CD14-positive monocyte (primary cell): ENCODE results near the gene OSBPL8. TPM values are rescaled to one million over a fixed set of nuclear protein-coding genes. Genes with fewer than 3 reads are reported as not detected.

Experiments
- DNase-seq, 3 donors: peaks; one replicate each; pipeline ENCODE4 v3.0.0-alpha.2; 2011 to 2022
- H2AFZ ChIP-seq: 2 replicates; pipeline ENCODE4 v1.6.0; 2012; ENCODE audit warnings: mild to moderate bottlenecking, low read depth, low read length, inconsistent platforms; ENCODE audit not compliant: insufficient read depth, poor library complexity, severe bottlenecking
- H3K27ac ChIP-seq, 2 donors: 1 replicate in 1 of 2; 2 replicates in 1 of 2; pipeline ENCODE4 v1.5.1; 2012 to 2013; ENCODE audit warnings: low read length in 2 of 2, control low read depth in 1 of 2, inconsistent platforms in 1 of 2, low read depth in 1 of 2, mild to moderate bottlenecking in 1 of 2
- H3K27me3 ChIP-seq, 2 donors: one replicate each; pipeline versions ENCODE4 v1.6.0 to v1.6.1; 2011 to 2013; ENCODE audit warnings: low read length in 2 of 2; ENCODE audit not compliant: control insufficient read depth in 2 of 2, insufficient read depth in 2 of 2
- H3K36me3 ChIP-seq, 2 donors: replicated peaks in 1 of 2; 1 replicate in 1 of 2; 2 replicates in 1 of 2; pipeline versions ENCODE4 v1.5.1 to v1.6.1; 2012 to 2013; ENCODE audit warnings: low read length in 2 of 2, control low read depth in 1 of 2, inconsistent platforms in 1 of 2, mild to moderate bottlenecking in 1 of 2; ENCODE audit not compliant: insufficient read depth in 2 of 2, control insufficient read depth in 1 of 2
- H3K4me1 ChIP-seq, 2 donors: 1 replicate in 1 of 2; 2 replicates in 1 of 2; pipeline versions ENCODE4 v1.5.1 to v1.6.1; 2012 to 2013; ENCODE audit warnings: low read length in 2 of 2, control low read depth in 1 of 2, inconsistent platforms in 1 of 2, mild to moderate bottlenecking in 1 of 2, moderate library complexity in 1 of 2; ENCODE audit not compliant: insufficient read depth in 2 of 2, control insufficient read depth in 1 of 2
- H3K4me2 ChIP-seq: replicated peaks from 2 replicates; pipeline ENCODE3; 2012; ENCODE audit warnings: low read length, moderate library complexity, mild to moderate bottlenecking; ENCODE audit not compliant: poor library complexity, severe bottlenecking; ENCODE audit errors: extremely low read depth
- H3K4me3 ChIP-seq, 3 experiments: fragments of 200-600 bp in 1 of 3; sonication (generic) in 1 of 3; replicated peaks in 1 of 3; 1 replicate in 2 of 3; 2 replicates in 1 of 3; pipeline ENCODE4 v1.5.1; 2011 to 2013; ENCODE audit warnings: low read length in 3 of 3, mild to moderate bottlenecking in 3 of 3, control low read depth in 2 of 3, low read depth in 2 of 3, inconsistent platforms in 1 of 3, moderate library complexity in 1 of 3
- H3K79me2 ChIP-seq: 2 replicates; pipeline ENCODE4 v1.6.0; 2012; ENCODE audit warnings: mild to moderate bottlenecking, control low read depth, inconsistent platforms, low read length, moderate library complexity; ENCODE audit not compliant: insufficient read depth
- H3K9ac ChIP-seq: 2 replicates; pipeline ENCODE4 v1.6.0; 2017; ENCODE audit warnings: low read length, mild to moderate bottlenecking; ENCODE audit not compliant: insufficient read depth, poor library complexity, severe bottlenecking
- H3K9me3 ChIP-seq, 2 donors: replicated peaks in 1 of 2; 1 replicate in 1 of 2; 2 replicates in 1 of 2; pipeline versions ENCODE4 v1.5.1 to v1.6.1; 2012 to 2013; ENCODE audit warnings: low read length in 2 of 2, control low read depth in 1 of 2; ENCODE audit not compliant: control insufficient read depth in 1 of 2, insufficient read depth in 1 of 2
- H4K20me1 ChIP-seq: 2 replicates; pipeline ENCODE4 v1.6.0; 2012; ENCODE audit warnings: mild to moderate bottlenecking, low read length, control low read depth, moderate library complexity; ENCODE audit not compliant: insufficient read depth
- H3K27ac Mint-ChIP-seq, 7 donors: one replicate each; pipeline ENCODE4 v1.8.0; 2020; ENCODE audit warnings: mild to moderate bottlenecking in 7 of 7, mixed read lengths in 7 of 7, moderate library complexity in 6 of 7, inconsistent platforms in 2 of 7
- H3K27me3 Mint-ChIP-seq, 3 donors: one replicate each; pipeline ENCODE4 v1.8.0; 2021 to 2022; ENCODE audit warnings: low read depth in 3 of 3, mild to moderate bottlenecking in 3 of 3, mixed read lengths in 3 of 3, moderate library complexity in 3 of 3, inconsistent platforms in 1 of 3
- H3K36me3 Mint-ChIP-seq, 2 donors: one replicate each; pipeline ENCODE4 v1.8.0; 2020; ENCODE audit warnings: mixed read lengths in 2 of 2, inconsistent platforms in 1 of 2, mild to moderate bottlenecking in 1 of 2
- H3K4me1 Mint-ChIP-seq: one replicate; pipeline ENCODE4 v1.8.0; 2020; ENCODE audit warnings: mild to moderate bottlenecking, mixed read lengths
- H3K4me3 Mint-ChIP-seq, 2 donors: one replicate each; pipeline ENCODE4 v1.8.0; 2020; ENCODE audit warnings: mild to moderate bottlenecking in 2 of 2, mixed read lengths in 2 of 2, moderate library complexity in 1 of 2
- H3K9me3 Mint-ChIP-seq, 7 donors: one replicate each; pipeline ENCODE4 v1.8.0; 2020 to 2022; ENCODE audit warnings: mixed read lengths in 7 of 7, mild to moderate bottlenecking in 6 of 7, moderate library complexity in 6 of 7, inconsistent platforms in 2 of 7
- WGBS: methylation state at CpG from one replicate; pipeline ENCODE4 v1.1.5; 2013; ENCODE audit warnings: missing lambda C conversion rate; ENCODE audit not compliant: insufficient coverage; 5-methylcytosine and 5-hydroxymethylcytosine counted together
- intact Hi-C, 2 donors: fragments of 100-400 bp; cut with micrococcal nuclease; formaldehyde crosslinking; loops; one replicate each; pipeline versions ENCODE4 v1.15.0 to v1.15.1; 2023
- polyA plus RNA-seq, 3 donors: library from polyadenylated mRNA; depleted of rRNA in 1 of 3; unstranded in 2 of 3; stranded (reverse) in 1 of 3; fragments of 300-500 nt in 2 of 3; fragments of >200 nt in 1 of 3; fragmentation: Illumina TruSeq in 2 of 3; gene quantifications; 1 replicate in 2 of 3; 2 replicates in 1 of 3; pipeline ENCODE4 v1.2.3, GENCODE V29; 2012 to 2021
- TF ChIP-seq, protein P1 (sequence below): fragments of 200-600 bp; IDR thresholded peaks from one replicate; pipeline ENCODE4 v1.8.0; 2022; ENCODE audit warnings: antibody characterized with exemption, mild to moderate bottlenecking

Gene OSBPL8
- polyA plus RNA-seq, 3 donors = 25.3 to 167 (median 147) TPM

DNA sequence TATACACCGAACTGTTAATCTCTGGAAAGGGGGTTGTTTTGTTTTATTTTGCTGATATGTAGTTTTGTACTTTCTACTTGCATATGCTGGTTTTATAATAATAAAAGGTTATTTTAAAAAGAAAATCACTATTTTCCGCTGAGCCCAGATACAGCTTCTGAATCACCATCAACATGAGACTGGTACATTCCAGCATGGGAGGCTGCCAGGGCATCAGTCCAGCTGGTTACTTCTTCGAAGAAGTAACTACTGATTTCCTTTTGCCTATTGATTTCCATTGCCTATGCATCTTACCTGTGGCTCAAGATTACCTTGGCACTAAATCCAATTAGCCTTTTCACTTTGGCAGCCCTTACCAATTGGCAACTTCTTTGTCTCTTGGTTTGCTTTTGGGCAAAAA is 11.7 kb upstream of the OSBPL8 start:
- Histone ChIP-seq H4K20me1 (no peaks in the 10 kb centered on the region), H3K4me2 (no peak overlapping the region), H2AFZ (peak overlapping the region; percentile 30), H3K9me3 (peaks cover 0 to 8% of the 10 kb centered on the region in 2 donors), H3K27me3 (no peaks in the 10 kb centered on the region), H3K4me3 (no peak overlapping the region), H3K36me3 (no peaks in the 10 kb centered on the region), H3K27ac (no peak overlapping the region), H3K4me1 (peaks cover 0 to 4% of the 10 kb centered on the region in 2 donors), H3K79me2 (no peaks in the 10 kb centered on the region), H3K9ac (no peak overlapping the region)
- Mint-ChIP-seq H3K36me3 (no peaks in the 10 kb centered on the region), H3K9me3 (peaks cover 0 to 9% (median 5%) of the 10 kb centered on the region in 7 donors), H3K4me1 (peaks cover 6% of the 10 kb centered on the region), H3K27ac (no peak overlapping the region), H3K27me3 (peaks cover 0 to 2% (median 0%) of the 10 kb centered on the region in 3 donors), H3K4me3 (no peak overlapping the region)
- TF ChIP-seq, protein P1, sequence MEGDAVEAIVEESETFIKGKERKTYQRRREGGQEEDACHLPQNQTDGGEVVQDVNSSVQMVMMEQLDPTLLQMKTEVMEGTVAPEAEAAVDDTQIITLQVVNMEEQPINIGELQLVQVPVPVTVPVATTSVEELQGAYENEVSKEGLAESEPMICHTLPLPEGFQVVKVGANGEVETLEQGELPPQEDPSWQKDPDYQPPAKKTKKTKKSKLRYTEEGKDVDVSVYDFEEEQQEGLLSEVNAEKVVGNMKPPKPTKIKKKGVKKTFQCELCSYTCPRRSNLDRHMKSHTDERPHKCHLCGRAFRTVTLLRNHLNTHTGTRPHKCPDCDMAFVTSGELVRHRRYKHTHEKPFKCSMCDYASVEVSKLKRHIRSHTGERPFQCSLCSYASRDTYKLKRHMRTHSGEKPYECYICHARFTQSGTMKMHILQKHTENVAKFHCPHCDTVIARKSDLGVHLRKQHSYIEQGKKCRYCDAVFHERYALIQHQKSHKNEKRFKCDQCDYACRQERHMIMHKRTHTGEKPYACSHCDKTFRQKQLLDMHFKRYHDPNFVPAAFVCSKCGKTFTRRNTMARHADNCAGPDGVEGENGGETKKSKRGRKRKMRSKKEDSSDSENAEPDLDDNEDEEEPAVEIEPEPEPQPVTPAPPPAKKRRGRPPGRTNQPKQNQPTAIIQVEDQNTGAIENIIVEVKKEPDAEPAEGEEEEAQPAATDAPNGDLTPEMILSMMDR = no peak
- DNase-seq = no peak
- 100% methylated on average over 2 of the region's 3 CpGs for WGBS
- intact Hi-C loops = no loop called here

DNA sequence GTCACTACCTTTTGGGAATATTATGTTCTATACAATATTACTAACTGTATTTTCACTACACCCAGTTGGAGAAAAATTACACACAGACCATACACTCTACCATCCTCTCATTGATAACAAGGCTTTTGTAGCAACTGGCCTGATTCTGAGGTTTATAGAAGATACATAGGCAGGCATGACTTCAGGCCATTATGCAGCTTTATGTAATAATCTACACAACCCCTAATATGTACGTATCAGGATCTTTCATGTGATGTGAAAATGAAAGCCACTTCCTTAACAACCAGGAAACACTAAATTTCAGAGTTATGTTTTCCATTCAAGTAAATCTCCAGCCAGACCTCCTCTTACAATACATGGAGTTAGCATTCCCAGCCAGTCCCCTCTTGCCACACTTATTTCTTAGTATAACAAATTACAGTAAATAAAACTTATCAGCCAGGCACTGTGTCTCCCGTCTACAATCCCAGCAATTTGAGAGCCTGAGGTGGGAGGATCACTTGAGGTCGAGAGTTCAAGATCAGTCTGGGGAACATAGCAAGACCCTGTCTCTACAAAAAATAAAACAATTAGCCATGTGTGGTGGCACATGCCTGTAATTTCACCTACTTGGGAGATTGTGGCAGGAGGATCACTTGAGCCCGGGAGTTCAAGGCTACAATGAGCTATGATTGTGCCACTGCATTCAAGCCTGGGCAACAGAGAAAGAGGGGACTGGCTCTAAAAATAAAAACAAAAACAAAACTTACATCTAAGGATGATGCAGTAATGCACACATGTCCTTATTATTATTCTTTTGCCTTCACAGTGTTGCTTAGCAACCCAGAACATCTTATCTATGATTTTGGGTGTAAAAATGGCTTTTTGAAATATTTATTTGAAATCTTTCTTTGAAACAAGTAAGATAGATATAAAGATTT is 10.4 kb upstream of the OSBPL8 start:
- no peaks in the 10 kb centered on the region for H3K79me2 ChIP-seq
- H4K20me1 ChIP-seq = no peaks in the 10 kb centered on the region
- no peak for DNase-seq
- Mint-ChIP-seq H3K9me3 (peaks cover 0 to 9% (median 5%) of the 10 kb centered on the region in 7 donors), H3K4me3 (no peak overlapping the region), H3K4me1 (peaks cover 6% of the 10 kb centered on the region), H3K27me3 (peaks cover 0 to under 1% (median 0%) of the 10 kb centered on the region in 3 donors), H3K36me3 (no peaks in the 10 kb centered on the region), H3K27ac (peak overlapping the region; percentile 25 to 81 (median 72))
- no peak overlapping the region for H3K4me2 ChIP-seq
- H3K27me3 ChIP-seq = no peaks in the 10 kb centered on the region
- no peak overlapping the region for H3K4me3 ChIP-seq
- H3K9me3 ChIP-seq = peaks cover 0 to 8% of the 10 kb centered on the region in 2 donors
- peak overlapping the region in 1 of 2 donors; percentile 33 for H3K27ac ChIP-seq
- peak overlapping the region; percentile 41 for H2AFZ ChIP-seq
- H3K36me3 ChIP-seq = no peaks in the 10 kb centered on the region
- intact Hi-C loops = no loop called here
- 0% methylated on average over 1 of the region's 4 CpGs for WGBS
- TF ChIP-seq, protein P1 = no peak
- peaks cover 0 to 4% of the 10 kb centered on the region in 2 donors for H3K4me1 ChIP-seq
- H3K9ac ChIP-seq = no peak overlapping the region
